ENCODE data around the gene CEBPE.
A peak's percentile ranks its signal among the peaks of the same experiment; 100 is the strongest.

Gene CEBPE

GRCh38 chr14:23118506-23119362, at the start of gene CEBPE:
CEBPE (minus strand) TSS chr14:23119255; CDS start chr14:23119091, 164 bp downstream.
- DNase-seq = peak; percentile 58

GRCh38 chr14:23168246-23168645, 49.2 kb upstream of the CEBPE start:
- no peak for DNase-seq

GRCh38 chr14:23167116-23167847, 48.2 kb upstream of the CEBPE start:
- DNase-seq = no peak

- DNase-seq = no peak
These were observed 45.9 kb upstream of the CEBPE start for GRCh38 chr14:23164949-23165348.

- DNase-seq = no peak
These were observed 45.2 kb upstream of the CEBPE start for GRCh38 chr14:23164250-23164649.

GRCh38 chr14:23163830-23164229, 44.8 kb upstream of the CEBPE start:
- no peak for DNase-seq

- peak; percentile 25 for DNase-seq
These were observed 43.7 kb upstream of the CEBPE start for GRCh38 chr14:23162800-23163199.

GRCh38 chr14:23162005-23162404, 43.0 kb upstream of the CEBPE start:
- DNase-seq = no peak

GRCh38 chr14:23160924-23161522, 42.0 kb upstream of the CEBPE start:
- no peak for DNase-seq

- no peak for DNase-seq
These were observed 40.5 kb upstream of the CEBPE start for GRCh38 chr14:23159532-23159931.

GRCh38 chr14:23158779-23159178, 39.7 kb upstream of the CEBPE start:
- DNase-seq = no peak

GRCh38 chr14:23154964-23155587, 36.0 kb upstream of the CEBPE start:
- no peak for DNase-seq

- DNase-seq = no peak
These were observed 35.1 kb upstream of the CEBPE start for GRCh38 chr14:23153851-23154796.

- DNase-seq = no peak
These were observed 32.3 kb upstream of the CEBPE start for GRCh38 chr14:23151342-23151741.

- no peak for DNase-seq
These were observed 30.7 kb upstream of the CEBPE start for GRCh38 chr14:23149745-23150144.

GRCh38 chr14:23148591-23149249, 29.7 kb upstream of the CEBPE start:
- no peak for DNase-seq

GRCh38 chr14:23147676-23148075, 28.6 kb upstream of the CEBPE start:
- no peak for DNase-seq

GRCh38 chr14:23146980-23147379, 27.9 kb upstream of the CEBPE start:
- DNase-seq = no peak

- DNase-seq = no peak
These were observed 27.4 kb upstream of the CEBPE start for GRCh38 chr14:23146351-23146910.

GRCh38 chr14:23145794-23146350, 26.8 kb upstream of the CEBPE start:
- DNase-seq = no peak

GRCh38 chr14:23143911-23144310, 24.9 kb upstream of the CEBPE start:
- DNase-seq = no peak

All from GDM1 (cell line).